ENCODE measurements around the gene SYP.

The SYP gene

DNA sequence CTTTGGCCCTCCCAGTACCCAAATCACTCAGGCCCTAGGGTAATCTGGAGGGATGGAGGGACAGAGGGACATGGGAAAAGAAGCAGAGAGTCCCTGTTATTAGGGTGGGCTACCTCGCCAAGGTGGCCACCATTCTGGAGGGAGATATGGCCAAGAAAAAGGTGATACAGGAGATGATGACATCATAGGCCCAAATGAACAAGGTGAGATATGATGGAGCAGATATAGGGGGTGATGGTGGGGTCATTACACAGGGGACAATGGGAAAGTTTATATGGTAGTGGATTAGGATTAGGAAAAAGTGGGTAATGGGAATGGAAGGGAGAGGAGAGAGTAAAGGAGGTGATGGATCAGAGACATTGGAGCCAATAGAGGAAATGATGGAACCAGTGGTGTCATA, 12.9 kb upstream of the SYP start:
- H4K20me1 ChIP-seq (ENCODE audit: insufficient read depth, low read length): no peaks in the 10 kb centered on the region

DNA sequence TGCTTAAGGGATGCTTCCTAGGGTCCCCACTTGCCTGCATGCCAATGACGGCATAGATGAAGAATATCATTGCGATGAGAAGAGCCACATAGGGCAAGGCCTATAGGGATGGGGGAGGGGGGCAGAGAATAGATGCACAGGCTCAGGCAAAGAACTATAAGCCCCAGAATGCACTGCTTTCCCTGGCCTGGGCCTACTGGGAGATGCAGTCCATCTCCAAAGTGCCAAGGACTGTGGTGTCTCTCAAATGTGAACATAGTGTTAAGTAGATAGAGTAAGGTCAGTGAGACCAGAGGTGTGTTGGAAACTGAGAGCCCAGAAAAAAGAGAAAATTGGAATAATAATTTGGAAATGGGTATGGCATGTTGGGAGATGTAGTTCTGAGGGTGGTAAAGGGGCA, 12.2 kb upstream of the SYP start:
- Histone ChIP-seq H3K27ac (ENCODE audit: low read length) (no peak overlapping the region), H3K36me3 (replicated peaks; ENCODE audit: low read depth, low read length) (no peaks in the 10 kb centered on the region), H3K9me3 (ENCODE audit: insufficient read depth, low read length) (no peaks in the 10 kb centered on the region), H3K27me3 (ENCODE audit: low read depth, low read length) (no peaks in the 10 kb centered on the region), H3K9ac (ENCODE audit: low read length) (no peak overlapping the region), H3K4me3 (ENCODE audit: low read length) (no peak overlapping the region), H2AFZ (ENCODE audit: low read depth, low read length) (no peak overlapping the region), H3K4me2 (ENCODE audit: low read length) (no peak overlapping the region), H3K79me2 (ENCODE audit: low read length) (no peaks in the 10 kb centered on the region), H3K4me1 (ENCODE audit: low read length) (peaks cover 3% of the 10 kb centered on the region; the same call in 1 of the 2 replicates), H4K20me1 (ENCODE audit: insufficient read depth, low read length) (no peaks in the 10 kb centered on the region)
- TF ChIP-seq, protein P1, sequence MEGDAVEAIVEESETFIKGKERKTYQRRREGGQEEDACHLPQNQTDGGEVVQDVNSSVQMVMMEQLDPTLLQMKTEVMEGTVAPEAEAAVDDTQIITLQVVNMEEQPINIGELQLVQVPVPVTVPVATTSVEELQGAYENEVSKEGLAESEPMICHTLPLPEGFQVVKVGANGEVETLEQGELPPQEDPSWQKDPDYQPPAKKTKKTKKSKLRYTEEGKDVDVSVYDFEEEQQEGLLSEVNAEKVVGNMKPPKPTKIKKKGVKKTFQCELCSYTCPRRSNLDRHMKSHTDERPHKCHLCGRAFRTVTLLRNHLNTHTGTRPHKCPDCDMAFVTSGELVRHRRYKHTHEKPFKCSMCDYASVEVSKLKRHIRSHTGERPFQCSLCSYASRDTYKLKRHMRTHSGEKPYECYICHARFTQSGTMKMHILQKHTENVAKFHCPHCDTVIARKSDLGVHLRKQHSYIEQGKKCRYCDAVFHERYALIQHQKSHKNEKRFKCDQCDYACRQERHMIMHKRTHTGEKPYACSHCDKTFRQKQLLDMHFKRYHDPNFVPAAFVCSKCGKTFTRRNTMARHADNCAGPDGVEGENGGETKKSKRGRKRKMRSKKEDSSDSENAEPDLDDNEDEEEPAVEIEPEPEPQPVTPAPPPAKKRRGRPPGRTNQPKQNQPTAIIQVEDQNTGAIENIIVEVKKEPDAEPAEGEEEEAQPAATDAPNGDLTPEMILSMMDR (IDR thresholded peaks at IDR 0.05; ENCODE audit: low read depth, low read length): no peak
- no peak for TF ChIP-seq EZH2phosphoT487 (IDR thresholded peaks at IDR 0.05; ENCODE audit: low read depth)

More for the DNA sequence above, 12.9 kb upstream of the SYP start:
- Histone ChIP-seq H3K36me3 (replicated peaks; ENCODE audit: low read depth, low read length) (no peaks in the 10 kb centered on the region), H3K9me3 (ENCODE audit: insufficient read depth, low read length) (no peaks in the 10 kb centered on the region), H3K4me3 (ENCODE audit: low read length) (no peak overlapping the region), H3K27me3 (ENCODE audit: low read depth, low read length) (no peaks in the 10 kb centered on the region), H3K79me2 (ENCODE audit: low read length) (no peaks in the 10 kb centered on the region), H2AFZ (ENCODE audit: low read depth, low read length) (no peak overlapping the region), H3K4me1 (ENCODE audit: low read length) (peaks cover 3% of the 10 kb centered on the region; the same call in 1 of the 2 replicates), H3K4me2 (ENCODE audit: low read length) (no peak overlapping the region), H3K9ac (ENCODE audit: low read length) (no peak overlapping the region), H3K27ac (ENCODE audit: low read length) (no peak overlapping the region)
- no peak for TF ChIP-seq EZH2phosphoT487 (IDR thresholded peaks at IDR 0.05; ENCODE audit: low read depth)
- TF ChIP-seq, protein P1 (IDR thresholded peaks at IDR 0.05; ENCODE audit: low read depth, low read length): no peak

DNA sequence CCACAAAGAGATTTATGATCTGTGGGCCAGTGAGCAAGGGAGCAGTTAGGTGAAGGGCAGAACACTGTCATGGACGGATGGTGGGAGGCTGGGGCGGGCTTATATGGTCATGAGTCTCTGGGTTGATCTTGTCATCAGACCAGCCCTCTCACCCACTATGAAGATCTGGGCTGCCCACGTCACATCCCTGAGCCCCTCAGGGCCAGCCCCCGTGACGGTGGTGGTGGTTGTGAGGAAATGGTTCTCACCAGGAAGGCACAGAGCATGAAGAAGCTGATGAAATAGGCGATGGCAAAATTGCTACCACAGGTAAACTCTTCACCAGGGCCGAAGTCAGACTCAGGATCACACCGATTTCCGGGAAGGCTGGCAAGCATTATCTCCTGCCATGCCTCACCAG, 11.1 kb upstream of the SYP start:
- no peaks in the 10 kb centered on the region for H4K20me1 ChIP-seq (ENCODE audit: insufficient read depth, low read length)
- TF ChIP-seq, protein P1 (IDR thresholded peaks at IDR 0.05; ENCODE audit: low read depth, low read length): no peak
- no peak for TF ChIP-seq EZH2phosphoT487 (IDR thresholded peaks at IDR 0.05; ENCODE audit: low read depth)
- H2AFZ ChIP-seq (ENCODE audit: low read depth, low read length): no peak overlapping the region
- no peak overlapping the region for H3K27ac ChIP-seq (ENCODE audit: low read length)
- H3K4me3 ChIP-seq (ENCODE audit: low read length): no peak overlapping the region
- no peaks in the 10 kb centered on the region for H3K36me3 ChIP-seq (replicated peaks; ENCODE audit: low read depth, low read length)
- no peaks in the 10 kb centered on the region for H3K79me2 ChIP-seq (ENCODE audit: low read length)
- no peaks in the 10 kb centered on the region for H3K9me3 ChIP-seq (ENCODE audit: insufficient read depth, low read length)
- H3K4me2 ChIP-seq (ENCODE audit: low read length): no peak overlapping the region
- peaks cover 7% of the 10 kb centered on the region for H3K4me1 ChIP-seq (ENCODE audit: low read length)
- no peak overlapping the region for H3K9ac ChIP-seq (ENCODE audit: low read length)
- no peaks in the 10 kb centered on the region for H3K27me3 ChIP-seq (ENCODE audit: low read depth, low read length)

DNA sequence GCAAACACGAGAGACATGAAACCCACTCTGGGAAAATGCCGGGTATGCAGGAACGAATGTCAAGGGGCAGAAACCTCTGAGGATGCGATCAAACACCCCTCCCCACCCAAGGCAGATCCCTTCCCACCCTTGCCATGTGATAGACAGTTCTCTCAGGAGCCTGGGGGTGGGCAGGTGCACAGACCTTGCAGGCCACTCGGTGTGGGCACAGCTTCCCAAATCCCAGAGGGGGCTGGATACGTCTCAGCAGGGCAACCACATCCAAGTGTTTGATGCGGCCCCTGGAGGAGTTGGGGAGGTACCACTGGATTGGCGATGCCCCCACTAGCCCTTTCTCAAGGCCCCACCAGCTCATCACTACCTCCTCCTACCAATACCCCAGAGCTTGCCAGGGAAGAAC, 10.4 kb upstream of the SYP start:
- H3K9ac ChIP-seq (ENCODE audit: low read length): no peak overlapping the region
- no peak overlapping the region for H3K4me3 ChIP-seq (ENCODE audit: low read length)
- H3K9me3 ChIP-seq (ENCODE audit: insufficient read depth, low read length): no peaks in the 10 kb centered on the region
- H3K4me1 ChIP-seq (ENCODE audit: low read length): peaks cover 7% of the 10 kb centered on the region
- TF ChIP-seq EZH2phosphoT487 (IDR thresholded peaks at IDR 0.05; ENCODE audit: low read depth): no peak
- TF ChIP-seq, protein P1 (IDR thresholded peaks at IDR 0.05; ENCODE audit: low read depth, low read length): no peak
- H3K27me3 ChIP-seq (ENCODE audit: low read depth, low read length): no peaks in the 10 kb centered on the region
- no peaks in the 10 kb centered on the region for H4K20me1 ChIP-seq (ENCODE audit: insufficient read depth, low read length)
- no peak overlapping the region for H3K27ac ChIP-seq (ENCODE audit: low read length)
- H3K79me2 ChIP-seq (ENCODE audit: low read length): no peaks in the 10 kb centered on the region
- no peak overlapping the region for H2AFZ ChIP-seq (ENCODE audit: low read depth, low read length)
- H3K36me3 ChIP-seq (replicated peaks; ENCODE audit: low read depth, low read length): no peaks in the 10 kb centered on the region
- H3K4me2 ChIP-seq (ENCODE audit: low read length): no peak overlapping the region
